Spinal cord (tissue), 10 donors: ENCODE measurements around the gene OGFOD2. TPM values are rescaled to one million over a fixed set of nuclear protein-coding genes. Genes with fewer than 3 reads are reported as not detected.

Source experiments
- DNase-seq, 6 donors: peaks; one replicate each; pipeline versions ENCODE4 v3.0.0 to v3.0.0-alpha.2; 2013 to 2015; ENCODE audit warnings: low spot score in 6 of 6, low read depth in 4 of 6
- H3K27ac ChIP-seq: one replicate; pipeline ENCODE4 v1.5.1; 2013; ENCODE audit warnings: low read depth, low read length, control low read depth
- H3K27me3 ChIP-seq: one replicate; pipeline ENCODE4 v1.6.1; 2013; ENCODE audit warnings: low read length; ENCODE audit not compliant: control insufficient read depth, insufficient read depth
- H3K36me3 ChIP-seq: one replicate; pipeline ENCODE4 v1.6.1; 2013; ENCODE audit warnings: low read length; ENCODE audit not compliant: control insufficient read depth, insufficient read depth
- H3K4me1 ChIP-seq: one replicate; pipeline ENCODE4 v1.6.1; 2013; ENCODE audit warnings: low read length; ENCODE audit not compliant: control insufficient read depth, insufficient read depth
- H3K4me3 ChIP-seq: one replicate; pipeline ENCODE4 v1.5.1; 2013; ENCODE audit warnings: low read depth, low read length, control low read depth
- H3K9me3 ChIP-seq: one replicate; pipeline ENCODE4 v1.6.1; 2013; ENCODE audit warnings: low read length; ENCODE audit not compliant: control insufficient read depth, insufficient read depth
- WGBS: methylation state at CpG from one replicate; pipeline ENCODE4 v1.1.5; 2013; ENCODE audit warnings: missing lambda C conversion rate; ENCODE audit not compliant: insufficient coverage; 5-methylcytosine and 5-hydroxymethylcytosine counted together
- polyA plus RNA-seq, 2 donors: library from polyadenylated mRNA; unstranded; fragments of 120-200 nt; gene quantifications; one replicate each; pipeline ENCODE4 v1.2.1, GENCODE V29; 2013; ENCODE audit not compliant: insufficient read length in 2 of 2
- total RNA-seq, 2 donors: library from RNA; depleted of rRNA in 1 of 2; stranded (reverse); fragments of 120-200 nt in 1 of 2; fragments of >200 nt in 1 of 2; gene quantifications; one replicate each; pipeline versions ENCODE4 v1.2.3 to v1.2.4, GENCODE V29; 2013 to 2014
- donor health status: healthy.

Gene OGFOD2
- total and polyA plus RNA-seq, 4 donors, result 6.5 to 19.1 (median 10.5) TPM

DNA sequence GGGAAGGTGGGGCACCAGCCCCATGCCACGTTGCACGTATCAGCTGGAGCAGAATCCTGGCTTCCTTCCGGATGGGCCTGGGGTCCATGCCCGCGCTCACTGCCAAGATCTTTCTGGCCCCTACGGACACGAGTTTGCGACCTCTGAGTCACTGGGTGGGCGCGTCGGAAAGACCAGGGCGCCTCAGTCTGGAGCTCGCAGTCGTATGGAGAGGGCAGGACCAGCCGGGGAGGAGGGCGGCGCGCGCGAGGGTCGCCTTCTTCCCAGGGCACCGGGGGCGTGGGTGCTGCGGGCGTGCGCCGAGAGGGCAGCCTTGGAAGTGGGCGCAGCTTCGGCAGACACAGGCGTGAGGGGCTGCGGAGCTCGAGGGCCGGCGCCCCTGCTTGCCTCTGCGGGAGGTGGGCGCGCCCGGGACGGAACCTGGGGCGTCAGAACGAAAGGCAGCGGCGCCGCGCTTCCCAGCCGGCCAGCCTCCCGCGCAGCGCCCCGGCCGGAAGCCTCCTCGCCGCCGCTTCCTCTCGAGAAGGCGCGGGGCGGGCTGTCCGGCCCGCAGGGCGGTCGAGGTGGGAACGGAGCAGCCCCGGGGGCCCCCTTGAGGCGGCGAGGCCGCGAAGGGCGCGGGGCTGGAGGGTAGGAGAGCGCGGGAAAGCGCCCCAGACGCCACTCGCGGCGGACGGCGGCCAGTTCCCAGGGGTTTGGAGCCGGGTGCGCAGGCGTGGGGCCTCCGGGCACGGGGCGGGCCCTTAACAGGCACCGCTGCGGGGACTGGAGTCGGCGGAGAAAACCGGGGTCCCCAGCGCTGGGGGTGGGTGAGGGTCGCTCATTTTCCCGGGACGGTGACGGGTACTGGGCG is 5.4 kb downstream of the OGFOD2 start, which contains the start of gene ARL6IP4:
Gene ARL6IP4, plus strand, starts transcription at position 499 of the 853 bp plus-strand sequence. CDS start 459 bp downstream, outside the sequence.
- H3K4me1 ChIP-seq, result peaks cover 91% of the 10 kb centered on the region
- no peaks in the 10 kb centered on the region for H3K9me3 ChIP-seq
- peak within 1 kb of the TSS; percentile 67 for H3K4me3 ChIP-seq
- H3K27me3 ChIP-seq, result no peaks in the 10 kb centered on the region
- peak within 1 kb of the TSS; percentile 61 for H3K27ac ChIP-seq
- H3K36me3 ChIP-seq, result peaks cover 70% of the 10 kb centered on the region
- under 1% methylated on average over 96 of the region's 96 CpGs for WGBS
- peak in 3 of 6 donors; percentile 45 to 86 (median 80) for DNase-seq

DNA sequence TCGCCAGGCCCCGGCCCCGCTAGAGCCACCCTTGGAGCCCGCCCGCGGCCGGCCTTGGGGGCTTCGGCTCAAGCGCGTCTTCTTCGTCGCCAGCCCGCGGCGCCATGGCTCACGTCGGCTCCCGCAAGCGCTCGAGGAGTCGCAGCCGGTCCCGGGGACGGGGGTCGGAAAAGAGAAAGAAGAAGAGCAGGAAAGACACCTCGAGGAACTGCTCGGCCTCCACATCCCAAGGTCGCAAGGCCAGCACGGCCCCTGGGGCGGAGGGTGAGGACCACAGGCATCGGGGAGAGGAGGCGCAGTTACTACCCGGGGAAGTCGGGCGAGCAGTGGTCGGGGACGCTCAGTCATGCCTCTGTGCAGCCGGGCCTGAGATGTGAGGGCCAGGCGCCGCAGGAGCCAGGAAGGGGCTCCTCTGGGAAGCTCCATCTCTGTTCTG is 6.0 kb downstream of the OGFOD2 start:
- DNase-seq, result peak in 2 of 6 donors; percentile 49 to 62
- peaks cover 77% of the 10 kb centered on the region for H3K36me3 ChIP-seq
- peak overlapping the region; percentile 67 for H3K4me3 ChIP-seq
- H3K27ac ChIP-seq, result peak overlapping the region; percentile 33
- no peaks in the 10 kb centered on the region for H3K27me3 ChIP-seq
- under 1% methylated on average over 40 of the region's 40 CpGs for WGBS
- peaks cover 89% of the 10 kb centered on the region for H3K4me1 ChIP-seq
- no peaks in the 10 kb centered on the region for H3K9me3 ChIP-seq

DNA sequence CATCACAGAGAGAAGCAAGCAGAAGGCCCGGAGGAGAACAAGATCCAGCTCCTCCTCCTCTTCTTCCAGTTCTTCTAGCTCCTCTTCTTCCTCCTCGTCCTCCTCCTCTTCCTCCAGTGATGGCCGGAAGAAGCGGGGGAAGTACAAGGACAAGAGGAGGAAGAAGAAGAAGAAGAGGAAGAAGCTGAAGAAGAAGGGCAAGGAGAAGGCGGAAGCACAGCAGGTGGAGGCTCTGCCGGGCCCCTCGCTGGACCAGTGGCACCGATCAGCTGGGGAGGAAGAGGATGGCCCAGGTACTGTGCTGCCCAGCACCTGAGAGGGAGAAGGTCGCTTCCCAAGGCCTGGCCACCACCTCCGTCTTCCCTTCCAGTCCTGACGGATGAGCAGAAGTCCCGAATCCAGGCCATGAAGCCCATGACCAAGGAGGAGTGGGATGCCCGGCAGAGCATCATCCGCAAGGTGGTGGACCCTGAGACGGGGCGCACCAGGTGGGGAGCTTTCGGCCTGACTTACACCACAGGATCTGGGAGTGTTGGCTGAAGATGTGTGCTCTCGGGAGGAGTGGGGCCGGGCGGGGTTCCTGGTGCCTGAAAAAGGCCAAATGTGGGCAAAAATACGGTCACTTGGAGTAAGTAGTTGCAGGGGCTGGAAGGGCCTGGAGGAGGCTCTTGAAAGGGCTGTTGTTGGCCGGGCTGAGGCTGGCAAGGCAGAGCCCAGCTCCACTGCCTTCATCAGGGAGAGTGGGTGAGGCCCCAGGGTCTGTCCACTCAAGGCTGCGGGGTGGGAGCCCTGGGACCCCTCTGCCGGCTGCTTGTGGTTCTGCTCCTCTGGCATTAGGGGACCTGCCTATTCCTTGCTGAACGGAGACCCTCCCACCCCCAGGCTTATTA is 6.8 kb downstream of the OGFOD2 start:
- H3K27ac ChIP-seq, result no peak overlapping the region
- H3K36me3 ChIP-seq, result peaks cover 77% of the 10 kb centered on the region
- H3K4me3 ChIP-seq, result peak overlapping the region; percentile 67
- no peaks in the 10 kb centered on the region for H3K9me3 ChIP-seq
- 87% methylated on average over 21 of the region's 25 CpGs for WGBS
- peaks cover 81% of the 10 kb centered on the region for H3K4me1 ChIP-seq
- DNase-seq, result no peak
- no peaks in the 10 kb centered on the region for H3K27me3 ChIP-seq

DNA sequence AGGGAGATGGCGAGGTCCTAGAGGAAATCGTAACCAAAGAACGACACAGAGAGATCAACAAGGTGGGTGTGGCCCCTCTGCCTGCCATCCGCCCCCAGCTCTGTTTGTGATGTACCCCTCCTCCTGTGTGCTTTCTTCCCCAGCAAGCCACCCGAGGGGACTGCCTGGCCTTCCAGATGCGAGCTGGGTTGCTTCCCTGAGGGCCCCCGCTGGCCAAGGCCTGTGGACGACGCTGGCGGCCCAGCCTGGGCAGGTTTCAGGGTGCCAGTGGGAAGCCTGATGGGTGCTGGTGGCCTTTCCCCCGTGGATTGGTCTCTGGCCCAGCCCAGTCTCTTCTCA is 7.4 kb downstream of the OGFOD2 start:
- no peak overlapping the region for H3K4me3 ChIP-seq
- H3K4me1 ChIP-seq, result peaks cover 75% of the 10 kb centered on the region
- WGBS, result 71% methylated on average over 5 of the region's 11 CpGs
- H3K9me3 ChIP-seq, result no peaks in the 10 kb centered on the region
- DNase-seq, result no peak
- H3K27me3 ChIP-seq, result no peaks in the 10 kb centered on the region
- H3K36me3 ChIP-seq, result peaks cover 77% of the 10 kb centered on the region
- no peak overlapping the region for H3K27ac ChIP-seq

DNA sequence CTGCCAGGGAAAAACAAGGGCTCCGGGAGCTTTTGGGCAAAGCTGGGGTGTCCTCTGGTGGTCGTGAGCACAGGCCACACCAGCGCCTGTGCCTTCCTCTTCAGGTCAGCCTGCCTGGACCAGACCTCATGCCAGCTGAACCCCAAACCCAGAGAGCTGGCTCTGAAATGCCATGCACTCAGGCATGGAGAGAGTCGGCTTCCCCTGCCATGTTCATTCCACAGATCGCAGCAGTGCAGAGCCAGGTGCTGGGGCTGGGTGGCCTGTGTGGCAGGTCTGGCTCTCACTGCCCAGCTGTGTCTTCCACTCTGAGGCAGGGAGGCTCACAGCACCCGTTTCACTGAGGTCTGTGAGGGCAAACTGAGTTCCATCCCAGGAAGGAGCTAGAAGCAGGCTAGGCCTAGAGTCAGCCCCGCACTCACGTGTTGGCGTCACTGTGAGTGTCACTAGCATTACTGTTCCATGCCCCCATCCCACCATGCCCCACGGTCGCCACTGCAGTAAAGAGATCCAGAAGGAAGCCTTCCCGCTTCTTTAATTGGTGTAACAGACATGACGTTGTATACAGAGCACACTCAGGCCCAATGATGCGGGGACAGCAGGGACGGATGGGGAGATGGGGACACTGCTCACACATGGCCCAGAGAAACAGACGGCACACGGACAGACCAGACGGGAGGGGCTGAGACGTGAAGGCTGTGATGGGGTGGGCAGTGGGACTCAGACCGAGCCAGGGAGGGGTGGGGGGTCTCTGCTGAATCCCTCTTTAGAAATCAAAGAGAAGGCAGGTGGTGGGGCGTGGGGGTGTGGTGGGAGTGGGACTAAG is 8.1 kb downstream of the OGFOD2 start:
- Histone ChIP-seq H3K36me3 (peaks cover 77% of the 10 kb centered on the region), H3K27ac (no peak overlapping the region), H3K4me3 (no peak overlapping the region), H3K4me1 (peaks cover 68% of the 10 kb centered on the region), H3K9me3 (no peaks in the 10 kb centered on the region), H3K27me3 (no peaks in the 10 kb centered on the region)
- no peak for DNase-seq
- WGBS, result 74% methylated on average over 20 of the region's 21 CpGs

DNA sequence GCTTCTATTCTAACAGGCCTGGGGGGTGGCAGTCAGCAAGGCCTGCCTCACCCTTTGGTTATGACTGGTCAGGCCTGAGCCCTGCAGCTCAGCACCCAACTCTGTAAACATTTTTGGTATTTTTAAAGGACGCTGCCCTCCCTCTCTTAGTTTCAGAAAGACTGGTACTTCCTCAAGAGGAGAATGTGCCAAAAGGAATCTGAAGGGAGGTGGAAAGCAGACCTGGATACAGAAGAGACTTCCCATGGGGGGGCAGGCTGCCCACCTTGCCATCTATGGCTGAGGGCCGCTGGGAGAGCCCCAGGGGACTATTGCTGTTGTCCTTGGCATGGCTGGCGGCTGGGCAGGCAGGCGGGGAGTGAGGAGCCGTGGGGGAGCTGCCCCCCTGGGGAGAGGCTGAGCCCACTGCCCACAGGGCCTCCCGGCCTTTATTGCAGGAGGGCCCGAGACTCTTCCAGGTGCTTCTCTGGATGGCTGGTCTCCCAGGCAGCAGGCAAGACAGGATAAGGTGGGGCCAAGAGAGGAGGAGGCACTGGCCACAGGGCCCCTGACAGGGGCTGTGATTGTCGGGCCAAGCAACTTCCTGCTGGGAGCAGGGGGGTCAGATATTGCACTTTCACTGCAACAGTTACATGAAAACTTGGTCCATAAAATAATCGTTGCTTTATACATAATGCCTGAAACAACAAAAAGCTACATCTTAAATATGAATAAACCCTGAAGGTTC is 8.9 kb downstream of the OGFOD2 start:
- Histone ChIP-seq H3K36me3 (peaks cover 77% of the 10 kb centered on the region), H3K4me1 (peaks cover 60% of the 10 kb centered on the region), H3K9me3 (no peaks in the 10 kb centered on the region), H3K27ac (peak overlapping the region; percentile 70), H3K4me3 (no peak overlapping the region), H3K27me3 (no peaks in the 10 kb centered on the region)
- 34% methylated on average over 8 of the region's 9 CpGs for WGBS
- no peak for DNase-seq

DNA sequence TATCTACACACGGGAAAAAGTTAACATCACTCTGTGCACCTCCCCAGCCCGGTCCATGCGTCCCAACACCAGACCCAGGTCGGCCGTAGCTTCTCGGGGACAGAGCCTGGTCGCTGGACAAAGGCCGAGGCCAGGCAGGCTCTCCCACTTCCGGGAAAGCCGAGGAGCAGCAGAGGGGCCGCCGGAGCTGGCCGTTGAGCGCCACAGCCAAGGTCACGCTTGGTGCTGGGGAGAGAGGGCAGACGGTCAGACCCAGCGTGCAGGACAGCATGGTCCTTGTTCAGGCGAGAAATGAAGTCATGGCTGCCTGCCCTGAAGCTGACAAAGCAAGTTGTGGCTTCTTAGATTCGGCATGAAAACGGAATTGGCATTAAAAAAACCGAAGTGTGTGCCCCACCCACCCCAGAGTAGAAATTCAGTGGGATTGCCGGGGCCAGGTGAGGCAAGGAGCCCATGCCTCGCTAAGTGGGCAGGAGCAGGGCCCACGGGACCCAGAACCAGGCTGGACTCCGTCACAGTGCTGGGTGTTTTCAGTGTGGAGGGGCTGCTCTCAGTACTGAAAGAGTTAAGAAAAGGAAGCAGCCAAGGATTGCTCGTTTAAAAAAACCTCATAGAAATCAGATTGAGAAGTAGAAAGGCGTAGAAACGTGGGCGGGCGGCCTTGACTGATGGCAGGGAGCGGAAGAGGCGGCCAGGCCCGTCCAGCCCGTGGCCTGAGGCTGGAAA is 9.7 kb downstream of the OGFOD2 start:
- WGBS, result 48% methylated on average over 34 of the region's 34 CpGs
- H3K27me3 ChIP-seq, result no peaks in the 10 kb centered on the region
- peak in 1 of 6 donors; percentile 38 for DNase-seq
- no peaks in the 10 kb centered on the region for H3K9me3 ChIP-seq
- peaks cover 52% of the 10 kb centered on the region for H3K4me1 ChIP-seq
- H3K4me3 ChIP-seq, result no peak overlapping the region
- H3K27ac ChIP-seq, result peak overlapping the region; percentile 70
- peaks cover 79% of the 10 kb centered on the region for H3K36me3 ChIP-seq
